Right lobe of liver (tissue), 6 donors: ENCODE results near the gene PPP4R4. TPM values are rescaled to one million over a fixed set of nuclear protein-coding genes. Genes with fewer than 3 reads are reported as not detected.
A peak's percentile ranks its signal among the peaks of the same experiment; 100 is the strongest.

Experiments used
- ATAC-seq, 4 donors: fragments of 200-7000 bp; cut with Tn5 transposase; one replicate each; pipeline ENCODE4 v1.9.1; 2020; ENCODE audit warnings: mild to moderate bottlenecking in 4 of 4, moderate library complexity in 4 of 4
- DNase-seq, 3 donors: peaks; one replicate each; pipeline ENCODE4 v3.0.0-alpha.2; 2020
- H3K27ac ChIP-seq, 3 donors: fragments of 200-600 bp; one replicate each; pipeline ENCODE4 v1.8.0; 2022
- H3K27me3 ChIP-seq, 2 donors: fragments of 200-600 bp; one replicate each; pipeline ENCODE4 v1.8.0; 2022
- H3K36me3 ChIP-seq, 4 donors: fragments of 200-600 bp; sonication (generic) in 1 of 4; one replicate each; pipeline versions ENCODE4 v1.5.1 to v1.8.0; 2017 to 2022; ENCODE audit warnings: control low read depth in 1 of 4
- H3K4me1 ChIP-seq, 4 donors: fragments of 200-600 bp; sonication (generic) in 1 of 4; one replicate each; pipeline versions ENCODE4 v1.5.1 to v1.8.0; 2017 to 2022; ENCODE audit warnings: control low read depth in 1 of 4
- H3K4me3 ChIP-seq, 3 donors: fragments of 200-600 bp; one replicate each; pipeline ENCODE4 v1.8.0; 2022
- H3K9me3 ChIP-seq, 4 donors: fragments of 200-600 bp; sonication (generic) in 1 of 4; one replicate each; pipeline versions ENCODE4 v1.5.1 to v1.8.0; 2017 to 2022; ENCODE audit warnings: control low read depth in 1 of 4
- POLR2A ChIP-seq: fragments of 450-650 bp; IDR thresholded peaks from one replicate; pipeline ENCODE4 v1.6.1; 2017; ENCODE audit warnings: antibody characterized with exemption, mild to moderate bottlenecking
- WGBS: methylation state at CpG from one replicate; pipeline ENCODE4 v1.1.6; 2018; ENCODE audit warnings: low coverage, low lambda C conversion rate; ENCODE audit not compliant: insufficient coverage; ENCODE audit errors: missing lambda C conversion rate; 5-methylcytosine and 5-hydroxymethylcytosine counted together
- intact Hi-C, 2 donors: fragments of 100-400 bp; cut with DNase I; formaldehyde crosslinking; loops; one replicate each; pipeline versions ENCODE4 v1.11.2 to v1.14.1; 2022
- total RNA-seq, 6 experiments: library from RNA; depleted of rRNA in 2 of 6; stranded (reverse); fragments of >200 nt in 2 of 6; fragmentation: NEBNext Ultra II Directional in 3 of 6; extraction: Animal tissue kit (Norgen Biotek cat#: 25700) in 3 of 6; gene quantifications; one replicate each; pipeline versions ENCODE4 v1.1.0 to v1.2.4, GENCODE V29; 2016 to 2023
- TF ChIP-seq, protein P1 (sequence below), 4 donors: fragments of 200-600 bp in 3 of 4; fragments of 450-650 bp in 1 of 4; IDR thresholded peaks; one replicate each; pipeline versions ENCODE4 v1.5.1 to v1.8.0; 2016 to 2022; ENCODE audit warnings: antibody characterized with exemption in 4 of 4, mild to moderate bottlenecking in 2 of 4
- donor health status: DM: no; HTN: yes; CAD: no.
- donor health status: DM: no; HTN: no; CAD: no.
- donor health status: DM: no; HTN: no; CAD: no.
- donor health status: DM: no; HTN: yes; CAD: no.
- donor health status: DM: no; HTN: yes; CAD: no.

Gene PPP4R4
- total RNA-seq, 6 experiments from 2014 or later = 0.26 to 4.1 (median 1.2) TPM

DNA sequence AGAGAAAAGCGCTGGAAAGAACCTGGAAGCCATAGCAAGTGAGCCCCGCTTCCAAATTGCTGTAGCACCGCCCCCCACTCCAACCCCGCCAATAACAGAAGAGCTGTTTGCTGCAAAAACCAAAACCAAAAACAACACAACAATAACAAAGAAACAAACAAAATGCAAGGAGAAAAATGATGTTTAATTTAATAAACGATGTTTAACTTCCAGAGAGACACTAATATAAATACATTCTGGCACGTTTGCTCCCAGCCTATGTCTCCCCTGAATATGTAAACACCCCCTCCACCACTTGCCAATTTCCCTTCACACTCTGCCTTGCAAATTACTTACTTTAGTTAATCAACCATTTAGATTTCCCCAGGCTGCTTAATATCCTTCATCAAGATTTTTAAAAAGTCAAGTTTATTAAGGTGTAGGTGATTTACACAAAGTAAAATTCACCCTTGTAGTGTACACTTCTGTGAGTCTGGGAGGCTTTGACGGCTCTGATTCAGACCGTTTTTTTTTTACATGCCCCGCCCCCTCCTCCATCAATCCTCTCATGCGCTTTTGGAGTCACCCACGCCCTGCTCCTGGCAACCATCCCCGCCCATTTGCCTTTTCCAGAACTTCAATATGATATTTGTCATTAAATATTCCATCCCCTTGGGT is 44.2 kb upstream of the PPP4R4 start:
- TF ChIP-seq, protein P1, sequence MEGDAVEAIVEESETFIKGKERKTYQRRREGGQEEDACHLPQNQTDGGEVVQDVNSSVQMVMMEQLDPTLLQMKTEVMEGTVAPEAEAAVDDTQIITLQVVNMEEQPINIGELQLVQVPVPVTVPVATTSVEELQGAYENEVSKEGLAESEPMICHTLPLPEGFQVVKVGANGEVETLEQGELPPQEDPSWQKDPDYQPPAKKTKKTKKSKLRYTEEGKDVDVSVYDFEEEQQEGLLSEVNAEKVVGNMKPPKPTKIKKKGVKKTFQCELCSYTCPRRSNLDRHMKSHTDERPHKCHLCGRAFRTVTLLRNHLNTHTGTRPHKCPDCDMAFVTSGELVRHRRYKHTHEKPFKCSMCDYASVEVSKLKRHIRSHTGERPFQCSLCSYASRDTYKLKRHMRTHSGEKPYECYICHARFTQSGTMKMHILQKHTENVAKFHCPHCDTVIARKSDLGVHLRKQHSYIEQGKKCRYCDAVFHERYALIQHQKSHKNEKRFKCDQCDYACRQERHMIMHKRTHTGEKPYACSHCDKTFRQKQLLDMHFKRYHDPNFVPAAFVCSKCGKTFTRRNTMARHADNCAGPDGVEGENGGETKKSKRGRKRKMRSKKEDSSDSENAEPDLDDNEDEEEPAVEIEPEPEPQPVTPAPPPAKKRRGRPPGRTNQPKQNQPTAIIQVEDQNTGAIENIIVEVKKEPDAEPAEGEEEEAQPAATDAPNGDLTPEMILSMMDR (IDR thresholded peaks at IDR 0.05) = no peak
- no peak for TF ChIP-seq POLR2A
- Histone ChIP-seq H3K9me3 (no peaks in the 10 kb centered on the region), H3K36me3 (no peaks in the 10 kb centered on the region), H3K27ac (no peak overlapping the region), H3K27me3 (no peaks in the 10 kb centered on the region), H3K4me1 (peaks cover 0 to 7% (median 0%) of the 10 kb centered on the region in 4 donors), H3K4me3 (peak overlapping the region; percentile 28 to 45 (median 30))
- intact Hi-C loops = loop anchor here (10.0 kb wide), 1 partner anchor 85 kb away; no protein-coding TSS in a partner anchor
- DNase-seq = no peak
- peak in 2 of 4 donors; percentile 39 to 61 for ATAC-seq
- WGBS = 2% methylated on average over 12 of the region's 12 CpGs

DNA sequence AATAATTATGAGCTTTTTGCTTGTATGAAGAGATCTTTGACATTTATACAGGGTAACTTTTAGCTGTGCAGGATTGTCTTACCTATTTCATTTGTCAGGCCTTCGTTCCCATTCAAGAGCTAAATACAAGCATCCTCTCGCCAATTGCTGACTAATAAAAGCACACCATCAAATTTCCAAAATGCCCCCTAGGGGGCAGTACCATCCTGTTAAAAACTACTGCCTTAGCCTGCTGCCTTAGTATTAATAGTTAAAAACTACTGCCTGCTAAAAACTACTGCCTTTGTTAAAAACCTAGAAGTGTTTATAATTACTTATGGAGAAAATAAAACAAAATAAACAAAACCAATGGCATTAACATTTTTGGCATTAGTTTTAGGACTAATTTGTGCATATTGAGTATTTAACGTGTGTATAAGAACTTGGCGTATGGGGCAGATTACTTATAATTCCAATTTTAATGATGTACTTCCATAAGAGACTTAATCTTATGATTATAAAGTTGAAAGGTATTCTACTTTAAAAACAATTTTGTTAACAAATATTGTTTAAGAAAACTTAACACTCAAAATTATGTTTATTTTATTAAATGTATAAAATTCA is 41.7 kb upstream of the PPP4R4 start:
- Histone ChIP-seq H3K36me3 (no peaks in the 10 kb centered on the region), H3K9me3 (no peaks in the 10 kb centered on the region), H3K27ac (no peak overlapping the region), H3K4me1 (peaks cover 0 to 7% (median 0%) of the 10 kb centered on the region in 4 donors), H3K27me3 (no peaks in the 10 kb centered on the region), H3K4me3 (no peak overlapping the region)
- no peak for TF ChIP-seq POLR2A
- TF ChIP-seq, protein P1 (IDR thresholded peaks at IDR 0.05) = peak; percentile 79 to 91 (median 82)
- ATAC-seq (peak; percentile 57 to 64 (median 61)), DNase-seq (no peak)
- intact Hi-C loops = no loop called here
- WGBS = 38% methylated on average over 4 of the region's 4 CpGs

DNA sequence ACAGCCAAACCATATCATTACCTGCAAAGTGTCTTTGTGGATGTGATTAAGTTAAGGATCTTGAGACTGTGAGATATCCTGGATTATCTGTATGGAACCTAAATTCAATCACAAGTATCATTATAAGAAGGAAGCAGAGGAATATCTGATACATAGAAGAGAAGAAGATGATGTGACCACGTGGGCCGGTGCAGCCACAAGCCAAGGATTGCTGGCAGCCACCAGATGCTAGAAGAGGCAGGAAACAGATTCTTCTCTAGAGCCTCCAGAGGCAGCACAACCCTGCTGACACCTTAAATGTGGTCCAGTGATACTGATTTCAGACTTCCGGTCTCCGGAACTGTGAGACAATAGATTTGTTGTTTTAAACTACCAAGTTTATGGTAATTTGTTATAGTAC is 38.6 kb upstream of the PPP4R4 start:
- DNase-seq (no peak), ATAC-seq (no peak)
- WGBS = 81% methylated on average over 4 of the region's 4 CpGs
- no peak overlapping the region for H3K4me3 ChIP-seq
- H3K27me3 ChIP-seq = no peaks in the 10 kb centered on the region
- H3K4me1 ChIP-seq = no peaks in the 10 kb centered on the region
- no peaks in the 10 kb centered on the region for H3K9me3 ChIP-seq
- no peak overlapping the region for H3K27ac ChIP-seq
- no peak for TF ChIP-seq POLR2A
- TF ChIP-seq, protein P1 (IDR thresholded peaks at IDR 0.05) = no peak
- intact Hi-C loops = no loop called here
- no peaks in the 10 kb centered on the region for H3K36me3 ChIP-seq

DNA sequence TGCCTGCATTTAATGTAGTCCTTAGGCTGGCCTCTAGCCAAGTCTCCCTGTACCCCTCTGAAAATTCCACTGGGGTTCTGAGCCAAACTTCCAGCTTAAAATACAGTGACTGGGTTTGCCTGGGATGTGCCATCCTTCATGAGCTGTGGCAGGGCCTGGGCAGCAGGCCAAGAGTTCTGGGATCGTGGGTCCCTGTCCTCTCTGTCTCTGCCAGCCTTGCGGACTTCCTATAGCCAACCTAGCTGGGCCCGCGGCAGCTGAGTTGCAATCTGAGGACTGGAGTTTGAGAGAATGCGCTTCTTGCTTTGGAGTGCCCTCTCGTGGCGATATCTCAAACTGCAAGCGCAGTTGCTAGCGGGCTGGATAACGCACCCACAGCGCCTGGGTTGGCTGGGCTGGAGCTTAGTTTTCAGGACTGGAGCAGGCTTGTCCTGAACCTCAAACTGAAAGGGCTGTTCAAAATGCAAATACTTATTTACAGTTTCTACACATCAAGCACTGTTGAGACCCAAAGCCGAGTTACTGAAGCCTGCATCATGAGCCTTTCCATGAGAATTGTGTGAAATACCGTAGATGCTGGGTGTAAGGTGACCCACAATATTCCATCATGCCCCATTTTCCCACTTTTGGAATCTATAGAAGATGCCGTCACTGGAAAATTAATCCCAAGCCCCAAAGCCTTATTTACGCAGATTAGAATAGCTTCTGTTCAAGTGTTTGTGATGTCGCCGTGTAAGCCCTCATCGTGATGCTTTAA is 37.4 kb upstream of the PPP4R4 start:
- WGBS = 43% methylated on average over 10 of the region's 18 CpGs
- Histone ChIP-seq H3K4me1 (no peaks in the 10 kb centered on the region), H3K9me3 (no peaks in the 10 kb centered on the region), H3K27me3 (no peaks in the 10 kb centered on the region), H3K4me3 (no peak overlapping the region), H3K36me3 (no peaks in the 10 kb centered on the region), H3K27ac (no peak overlapping the region)
- DNase-seq = peak; percentile 87 to 89 (median 87)
- ATAC-seq = peak; percentile 99 to 100 (median 100)
- intact Hi-C loops = no loop called here
- TF ChIP-seq POLR2A = no peak
- TF ChIP-seq, protein P1 (IDR thresholded peaks at IDR 0.05) = peak; percentile 93 to 98 (median 96)
